H1 (cell line): ENCODE measurements around the gene LRRC4C. TPM values are rescaled to one million over a fixed set of nuclear protein-coding genes. Genes with fewer than 3 reads are reported as not detected.

Source experiments
- CTCF ChIA-PET: fragments of 300-600 bp; sonication (Branson Sonifier 250); formaldehyde crosslinking; loops from one replicate; lab custom pipeline; 2021; ENCODE audit not compliant: partially characterized antibody; lab: Charles Lee
- POLR2A ChIA-PET: fragments of 300-600 bp; sonication (Branson Sonifier 250); formaldehyde crosslinking; loops from one replicate; lab custom pipeline; 2021; ENCODE audit warnings: inconsistent platforms; ENCODE audit not compliant: partially characterized antibody; lab: Charles Lee
- DNase-seq, 2 experiments: peaks; one replicate each; pipeline versions ENCODE4 v3.0.0 to v3.0.0-alpha.2; 2010 to 2022; ENCODE audit warnings: low spot score in 2 of 2, low read depth in 1 of 2, mixed read lengths in 1 of 2
- FAIRE-seq: peaks from 2 replicates; lab custom pipeline; 2011; peaks lifted over from hg19 to GRCh38; lab: Jason Lieb, UNC
- H2AFZ ChIP-seq: 2 replicates; pipeline ENCODE4 v1.8.1; 2012; ENCODE audit warnings: low read length, inconsistent platforms
- H2AK5ac ChIP-seq: 2 replicates; pipeline ENCODE4 v1.6.1; 2013; ENCODE audit warnings: low read depth, low read length
- H2BK120ac ChIP-seq: replicated peaks from 2 replicates; pipeline ENCODE3; 2013; ENCODE audit warnings: low read depth, low read length, inconsistent platforms
- H2BK12ac ChIP-seq: 2 replicates; pipeline ENCODE4 v1.6.1; 2013; ENCODE audit warnings: low read depth, low read length
- H2BK15ac ChIP-seq: 2 replicates; pipeline ENCODE4 v1.6.1; 2013; ENCODE audit warnings: low read length
- H2BK20ac ChIP-seq: 2 replicates; pipeline ENCODE4 v1.6.1; 2013; ENCODE audit warnings: low read length
- H2BK5ac ChIP-seq: 2 replicates; pipeline ENCODE4 v1.6.1; 2013; ENCODE audit warnings: low read depth, low read length
- H3K14ac ChIP-seq: 2 replicates; pipeline ENCODE4 v1.6.1; 2013; ENCODE audit warnings: inconsistent platforms; ENCODE audit not compliant: insufficient read length
- H3K18ac ChIP-seq: 2 replicates; pipeline ENCODE4 v1.6.1; 2013; ENCODE audit warnings: low read length; ENCODE audit errors: extremely low read depth
- H3K23ac ChIP-seq: 2 replicates; pipeline ENCODE4 v1.6.1; 2013; ENCODE audit warnings: inconsistent platforms; ENCODE audit not compliant: insufficient read length
- H3K23me2 ChIP-seq: 2 replicates; pipeline ENCODE4 v1.6.1; 2013; ENCODE audit warnings: low read depth, low read length
- H3K27ac ChIP-seq: 2 replicates; pipeline ENCODE4 v1.6.1; 2011; ENCODE audit warnings: low read depth, low read length, inconsistent platforms
- H3K27me3 ChIP-seq, 4 experiments: replicated peaks in 1 of 4; 1 replicate in 1 of 4; 2 replicates in 3 of 4; pipeline versions ENCODE4 v1.6.1 to v1.8.1; 2011 to 2013; ENCODE audit warnings: low read length in 3 of 4, mild to moderate bottlenecking in 3 of 4, inconsistent platforms in 2 of 4, mixed read lengths in 2 of 4, moderate library complexity in 1 of 4; ENCODE audit not compliant: control insufficient read depth in 3 of 4, insufficient read depth in 3 of 4; ENCODE audit errors: extremely low read depth in 1 of 4
- H3K36me3 ChIP-seq, 4 experiments: 2 replicates each; pipeline versions ENCODE4 v1.6.1 to v1.8.1; 2011 to 2013; ENCODE audit warnings: mild to moderate bottlenecking in 4 of 4, low read length in 3 of 4, moderate library complexity in 2 of 4, control low read depth in 1 of 4, inconsistent platforms in 1 of 4; ENCODE audit not compliant: insufficient read depth in 4 of 4, control insufficient read depth in 2 of 4
- H3K4ac ChIP-seq: replicated peaks from 2 replicates; pipeline ENCODE3; 2013; ENCODE audit warnings: low read length, low read depth, mixed read lengths, inconsistent platforms; ENCODE audit not compliant: insufficient read length
- H3K4me1 ChIP-seq, 4 experiments: replicated peaks in 1 of 4; 1 replicate in 1 of 4; 2 replicates in 3 of 4; pipeline versions ENCODE4 v1.6.1 to v1.8.1; 2011 to 2013; ENCODE audit warnings: low read length in 3 of 4, inconsistent platforms in 2 of 4, mixed read lengths in 1 of 4; ENCODE audit not compliant: insufficient read depth in 4 of 4, control insufficient read depth in 3 of 4
- H3K4me2 ChIP-seq, 2 experiments: 2 replicates each; pipeline versions ENCODE4 v1.6.1 to v1.8.1; 2011 to 2013; ENCODE audit warnings: low read depth in 2 of 2, low read length in 2 of 2, control low read depth in 1 of 2, inconsistent platforms in 1 of 2, mild to moderate bottlenecking in 1 of 2; ENCODE audit not compliant: insufficient read depth in 1 of 2
- H3K4me3 ChIP-seq, 4 experiments: fragments of 200-600, 300-600 bp in 1 of 4; sonication (generic), shearing (Covaris generic), sonication (Bioruptor Twin) in 1 of 4; 2 replicates each; pipeline versions ENCODE4 v1.5.1 to v1.8.1; 2011 to 2016; ENCODE audit warnings: low read length in 4 of 4, low read depth in 3 of 4, control low read depth in 2 of 4, inconsistent platforms in 2 of 4, mild to moderate bottlenecking in 2 of 4, mixed read lengths in 1 of 4, moderate library complexity in 1 of 4; ENCODE audit not compliant: insufficient read depth in 2 of 4; ENCODE audit errors: extremely low read depth in 1 of 4
- H3K56ac ChIP-seq: replicated peaks from 2 replicates; pipeline ENCODE3; 2013; ENCODE audit warnings: low read depth, mild to moderate bottlenecking, mixed read lengths, low read length, inconsistent platforms; ENCODE audit not compliant: insufficient read length
- H3K79me1 ChIP-seq: 2 replicates; pipeline ENCODE4 v1.6.1; 2013; ENCODE audit warnings: low read depth, low read length, control low read depth
- H3K79me2 ChIP-seq, 2 experiments: 2 replicates each; pipeline versions ENCODE4 v1.6.1 to v1.8.1; 2012 to 2013; ENCODE audit warnings: low read length in 2 of 2, mild to moderate bottlenecking in 2 of 2, inconsistent platforms in 1 of 2; ENCODE audit not compliant: insufficient read depth in 2 of 2, control insufficient read depth in 1 of 2
- H3K9ac ChIP-seq, 4 experiments: replicated peaks in 1 of 4; 1 replicate in 1 of 4; 2 replicates in 3 of 4; pipeline versions ENCODE4 v1.6.1 to v1.8.1; 2011 to 2013; ENCODE audit warnings: low read depth in 3 of 4, low read length in 3 of 4, control low read depth in 2 of 4, mild to moderate bottlenecking in 2 of 4, moderate library complexity in 2 of 4, inconsistent platforms in 1 of 4; ENCODE audit errors: extremely low read depth in 1 of 4
- H3K9me3 ChIP-seq, 2 experiments: 2 replicates each; pipeline versions ENCODE4 v1.6.1 to v1.8.1; 2012 to 2013; ENCODE audit warnings: mild to moderate bottlenecking in 2 of 2, moderate library complexity in 2 of 2, control low read depth in 1 of 2, inconsistent platforms in 1 of 2, low read depth in 1 of 2, low read length in 1 of 2, mixed read lengths in 1 of 2; ENCODE audit not compliant: insufficient read depth in 2 of 2
- H4K20me1 ChIP-seq, 2 experiments: replicated peaks in 1 of 2; 2 replicates each; pipeline versions ENCODE3 to v1.8.1; 2011 to 2013; ENCODE audit warnings: inconsistent platforms in 2 of 2, low read length in 2 of 2, mild to moderate bottlenecking in 1 of 2; ENCODE audit not compliant: insufficient read depth in 2 of 2, control insufficient read depth in 1 of 2
- H4K5ac ChIP-seq: 2 replicates; pipeline ENCODE4 v1.6.1; 2013; ENCODE audit warnings: low read length, low read depth, mixed read lengths, inconsistent platforms; ENCODE audit not compliant: insufficient read length
- H4K8ac ChIP-seq: 2 replicates; pipeline ENCODE4 v1.8.0; 2013; ENCODE audit warnings: mild to moderate bottlenecking, moderate library complexity, low read length, inconsistent platforms; ENCODE audit not compliant: insufficient read depth; ENCODE audit errors: extremely low read depth
- H4K91ac ChIP-seq: replicated peaks from 2 replicates; pipeline ENCODE3; 2013; ENCODE audit warnings: low read length, mixed read lengths, inconsistent platforms; ENCODE audit not compliant: insufficient read length
- CHD2 ChIP-seq: IDR thresholded peaks from 2 replicates; pipeline ENCODE4 v1.6.1; 2012; ENCODE audit warnings: low read length, improper control_type of control experiment
- CTBP2 ChIP-seq: IDR thresholded peaks from 2 replicates; pipeline ENCODE4 v1.7.0; 2011; ENCODE audit warnings: borderline replicate concordance, mild to moderate bottlenecking, moderate library complexity, mixed read lengths, low read length; ENCODE audit not compliant: insufficient read depth, insufficient read length
- CTCF ChIP-seq, 3 experiments: IDR thresholded peaks; 1 replicate in 2 of 3; 2 replicates in 1 of 3; pipeline versions ENCODE4 v1.5.1 to v1.6.1; 2011; ENCODE audit warnings: low read length in 3 of 3, mild to moderate bottlenecking in 3 of 3, inconsistent platforms in 2 of 3, low read depth in 1 of 3, moderate library complexity in 1 of 3; ENCODE audit not compliant: insufficient read depth in 1 of 3; ENCODE audit errors: control extremely low read depth in 1 of 3
- HDAC6 ChIP-seq: IDR thresholded peaks from one replicate; pipeline ENCODE4 v1.7.1; 2012; ENCODE audit warnings: low read depth, mild to moderate bottlenecking, inconsistent platforms, low read length, moderate library complexity
- JUND ChIP-seq: IDR thresholded peaks from 2 replicates; pipeline ENCODE4 v1.6.1; 2011; ENCODE audit warnings: mild to moderate bottlenecking, improper control_type of control experiment, low read length
- KDM1A ChIP-seq: fragments of 200-600, 300-600 bp; sonication (generic); IDR thresholded peaks from 2 replicates; pipeline ENCODE4 v1.7.1; 2016; ENCODE audit warnings: mild to moderate bottlenecking, low read length, borderline replicate concordance
- KDM4A ChIP-seq: IDR thresholded peaks from one replicate; pipeline ENCODE4 v1.7.1; 2012; ENCODE audit warnings: low read depth, mild to moderate bottlenecking, moderate library complexity, low read length, inconsistent platforms; ENCODE audit not compliant: severe bottlenecking
- KDM5A ChIP-seq: fragments of 200-600 bp; IDR thresholded peaks from 2 replicates; pipeline ENCODE4 v1.7.1; 2012; ENCODE audit warnings: mild to moderate bottlenecking, low read length, inconsistent platforms, mixed read lengths
- MAX ChIP-seq: IDR thresholded peaks from 2 replicates; pipeline ENCODE4 v1.6.1; 2012; ENCODE audit warnings: inconsistent platforms
- PHF8 ChIP-seq: fragments of 200-600 bp; sonication (generic); conservative IDR thresholded peaks from 2 replicates; pipeline ENCODE4 v1.7.1; 2012; ENCODE audit warnings: low read depth, mild to moderate bottlenecking, inconsistent platforms, low read length, moderate library complexity
- RBBP5 ChIP-seq: IDR thresholded peaks from 2 replicates; pipeline ENCODE4 v1.7.1; 2012; ENCODE audit warnings: low read depth, mild to moderate bottlenecking, inconsistent platforms, low read length, moderate library complexity, borderline replicate concordance
- WGBS, 2 experiments: shearing (Covaris generic) in 1 of 2; methylation state at CpG; one replicate each; pipeline versions ENCODE4 v1.1.6 to v1.1.7; 2013 to 2015; ENCODE audit warnings: low lambda C conversion rate in 2 of 2, mixed read lengths in 2 of 2, inconsistent platforms in 1 of 2, low coverage in 1 of 2, missing lambda C conversion rate in 1 of 2; ENCODE audit not compliant: insufficient replicate concordance in 2 of 2, insufficient coverage in 1 of 2, insufficient read length in 1 of 2; ENCODE audit errors: extremely low coverage in 1 of 2, missing lambda C conversion rate in 1 of 2; 5-methylcytosine and 5-hydroxymethylcytosine counted together
- polyA plus RNA-seq, 7 experiments: library from polyadenylated mRNA; depleted of rRNA in 3 of 7; stranded (reverse) in 5 of 7; unstranded in 2 of 7; fragments of >200 nt in 5 of 7; fragments of 200-250 nt in 2 of 7; gene quantifications; 1 replicate in 5 of 7; 2 replicates in 1 of 7; 4 replicates in 1 of 7; pipeline versions ENCODE4 v1.2.1 to v1.2.3, GENCODE V29; 2011 to 2013; ENCODE audit warnings: missing spikeins in 2 of 7, mixed read lengths in 2 of 7
- total RNA-seq: library from RNA; stranded (reverse); fragmentation: NEBNext Ultra II Directional; extraction: Animal tissue kit (Norgen Biotek cat#: 25700); gene quantifications from 2 replicates; pipeline ENCODE4 v1.2.1, GENCODE V29; 2021

The LRRC4C gene
- total and polyA plus RNA-seq, 2 of the 8 experiments (the other 6 are each of a cell fraction or from before 2014, with no cell fraction given) = 0.23 to 2.2 TPM

- H3K14ac ChIP-seq = no peak overlapping the region
- no peak overlapping the region for H2BK20ac ChIP-seq
- no peak overlapping the region for H4K5ac ChIP-seq
- H3K27me3 ChIP-seq = peaks cover 10 to 23% (median 21%) of the 10 kb centered on the region in 4 experiments
- peaks cover 11% of the 10 kb centered on the region; the same call in 1 of the 2 replicates for H3K23me2 ChIP-seq
- H3K4ac ChIP-seq = no peak overlapping the region
- no peak overlapping the region for H3K4me3 ChIP-seq
- no peak overlapping the region for H3K18ac ChIP-seq
- no peaks in the 10 kb centered on the region for H4K20me1 ChIP-seq
- peaks cover 0 to 5% (median 2%) of the 10 kb centered on the region in 4 experiments; a peak in 1 of 7 replicates for H3K4me1 ChIP-seq
- no peak overlapping the region for H2AFZ ChIP-seq
- H4K8ac ChIP-seq = no peak overlapping the region
- CTCF ChIA-PET = interaction anchor here (0.8 to 2.2 kb wide), 8 partner anchors 9 to 979 kb away, joined by 3 to 14 read pairs (median 3); no protein-coding TSS in a partner anchor
- H2BK5ac ChIP-seq = no peak overlapping the region
- H3K27ac ChIP-seq = no peak overlapping the region
- no peak overlapping the region for H2BK15ac ChIP-seq
- no peaks in the 10 kb centered on the region for H3K36me3 ChIP-seq
- H3K79me2 ChIP-seq = no peaks in the 10 kb centered on the region
- FAIRE-seq = no peak
- H3K56ac ChIP-seq = no peak overlapping the region
- no peak overlapping the region for H2BK12ac ChIP-seq
- no peak overlapping the region for H2BK120ac ChIP-seq
- no peak overlapping the region for H3K9ac ChIP-seq
- H2AK5ac ChIP-seq = no peak overlapping the region
- POLR2A ChIA-PET = no interaction called here
- H3K23ac ChIP-seq = no peak overlapping the region
- no peak for DNase-seq
- no peak overlapping the region for H4K91ac ChIP-seq
- H3K79me1 ChIP-seq = no peaks in the 10 kb centered on the region
- 91% methylated on average over 4 of the region's 4 CpGs; no CpG with 5 or more reads in 1 of the 2 experiments for WGBS, 2 experiments
- H3K4me2 ChIP-seq = no peak overlapping the region
- no peaks in the 10 kb centered on the region for H3K9me3 ChIP-seq
- TF ChIP-seq CTBP2 (no peak), HDAC6 (no peak), CTCF (IDR thresholded peaks at IDR 0.05; ENCODE audit: control extremely low read depth in 1 of 3, insufficient read depth in 1 of 3, low read depth in 1 of 3, low read length in 3 of 3) (no peak), CHD2 (no peak), PHF8 (no peak), MAX (no peak), JUND (no peak), KDM1A (no peak), KDM4A (no peak), KDM5A (no peak), RBBP5 (no peak)
Observed at GRCh38 chr11:40295466-40295865, 1164.0 kb downstream of the LRRC4C start.
